HEK293 (cell line): Measurements from ENCODE around the gene SYT5.

Source experiments
- CTCF ChIP-seq: fragments of 450-650 bp; formaldehyde crosslinking; IDR thresholded peaks from 2 replicates; pipeline ENCODE4 v1.5.1; 2016; ENCODE audit warnings: missing biosample characterization, missing genetic modification characterization
- HOXA7 ChIP-seq: sonication (generic); formaldehyde crosslinking; IDR thresholded peaks from 2 replicates; pipeline ENCODE4 v1.8.1; 2022; ENCODE audit warnings: missing genetic modification reagents, borderline replicate concordance
- KLF8 ChIP-seq: fragments of 450-650 bp; formaldehyde crosslinking; IDR thresholded peaks from 2 replicates; pipeline ENCODE4 v1.5.1; 2016; ENCODE audit warnings: missing biosample characterization, missing genetic modification characterization
- REST ChIP-seq: fragments of 450-650 bp; formaldehyde crosslinking; IDR thresholded peaks from 2 replicates; pipeline ENCODE4 v1.5.1; 2016; ENCODE audit warnings: missing biosample characterization, missing genetic modification characterization
- SP2 ChIP-seq: fragments of 450-650 bp; formaldehyde crosslinking; IDR thresholded peaks from 2 replicates; pipeline ENCODE4 v1.5.1; 2016; ENCODE audit warnings: missing biosample characterization, missing genetic modification characterization
- ZBTB7A ChIP-seq: fragments of 450-650 bp; formaldehyde crosslinking; IDR thresholded peaks from 2 replicates; pipeline ENCODE4 v1.5.1; 2016; ENCODE audit warnings: low read depth, missing biosample characterization, missing genetic modification characterization
- ZNF18 ChIP-seq: fragments of 450-650 bp; formaldehyde crosslinking; IDR thresholded peaks from 2 replicates; pipeline ENCODE4 v1.5.1; 2016; ENCODE audit warnings: missing biosample characterization, missing genetic modification characterization
- ZNF23 ChIP-seq: fragments of 450-650 bp; formaldehyde crosslinking; IDR thresholded peaks from 2 replicates; pipeline ENCODE4 v1.5.1; 2016; ENCODE audit warnings: missing biosample characterization, missing genetic modification characterization, borderline replicate concordance
- ZNF404 ChIP-seq: fragments of 450-650 bp; formaldehyde crosslinking; IDR thresholded peaks from 2 replicates; pipeline ENCODE4 v1.5.1; 2017; ENCODE audit warnings: missing biosample characterization, missing genetic modification characterization

GRCh38 chr19:55133639-55134444 lies 46.2 kb downstream of the SYT5 start:
- no peak for TF ChIP-seq ZNF404 (tag by site-specific recombination)
- no peak for TF ChIP-seq HOXA7
- no peak for TF ChIP-seq ZBTB7A (tag by site-specific recombination)
- TF ChIP-seq REST (tag by site-specific recombination), result no peak
- TF ChIP-seq CTCF (tag by site-specific recombination), result no peak
- no peak for TF ChIP-seq KLF8 (tag by site-specific recombination)
- TF ChIP-seq ZNF23 (tag by site-specific recombination), result no peak
- no peak for TF ChIP-seq ZNF18 (tag by site-specific recombination)
- no peak for TF ChIP-seq SP2
